Adrenal gland (tissue), 5 donors: ENCODE results near the gene VCAN.

ENCODE experiments used
- POLR2A ChIP-seq, 2 donors: fragments of 450-650 bp; IDR thresholded peaks; one replicate each; pipeline ENCODE4 v1.6.1; 2017; ENCODE audit warnings: antibody characterized with exemption in 2 of 2, mild to moderate bottlenecking in 2 of 2, moderate library complexity in 1 of 2
- TF ChIP-seq, protein P1 (sequence below), 6 experiments: fragments of 450-650 bp in 4 of 6; fragments of 200-600 bp in 2 of 6; sonication (generic) in 1 of 6; IDR thresholded peaks; 1 replicate in 5 of 6; 2 replicates in 1 of 6; pipeline versions ENCODE4 v1.5.1 to v1.8.0; 2016 to 2021; ENCODE audit warnings: antibody characterized with exemption in 6 of 6, mild to moderate bottlenecking in 2 of 6, moderate library complexity in 1 of 6
- donor health status: DM: no; HTN: no; CAD: no.

GRCh38 chr5:83443534-83443933, 28.0 kb upstream of the VCAN start:
- TF ChIP-seq, protein P1, sequence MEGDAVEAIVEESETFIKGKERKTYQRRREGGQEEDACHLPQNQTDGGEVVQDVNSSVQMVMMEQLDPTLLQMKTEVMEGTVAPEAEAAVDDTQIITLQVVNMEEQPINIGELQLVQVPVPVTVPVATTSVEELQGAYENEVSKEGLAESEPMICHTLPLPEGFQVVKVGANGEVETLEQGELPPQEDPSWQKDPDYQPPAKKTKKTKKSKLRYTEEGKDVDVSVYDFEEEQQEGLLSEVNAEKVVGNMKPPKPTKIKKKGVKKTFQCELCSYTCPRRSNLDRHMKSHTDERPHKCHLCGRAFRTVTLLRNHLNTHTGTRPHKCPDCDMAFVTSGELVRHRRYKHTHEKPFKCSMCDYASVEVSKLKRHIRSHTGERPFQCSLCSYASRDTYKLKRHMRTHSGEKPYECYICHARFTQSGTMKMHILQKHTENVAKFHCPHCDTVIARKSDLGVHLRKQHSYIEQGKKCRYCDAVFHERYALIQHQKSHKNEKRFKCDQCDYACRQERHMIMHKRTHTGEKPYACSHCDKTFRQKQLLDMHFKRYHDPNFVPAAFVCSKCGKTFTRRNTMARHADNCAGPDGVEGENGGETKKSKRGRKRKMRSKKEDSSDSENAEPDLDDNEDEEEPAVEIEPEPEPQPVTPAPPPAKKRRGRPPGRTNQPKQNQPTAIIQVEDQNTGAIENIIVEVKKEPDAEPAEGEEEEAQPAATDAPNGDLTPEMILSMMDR (IDR thresholded peaks at IDR 0.05): no peak
- no peak for TF ChIP-seq POLR2A (IDR thresholded peaks at IDR 0.05)
